AG08396 (cell line): ENCODE measurements around the gene PRUNE2.
"Not testable (repeated sequence)": the region's sequence is repeated elsewhere in the genome, so short reads cannot be mapped to it uniquely, and the experiment has no call there.

Experiments
- DNase-seq: peaks from one replicate; pipeline ENCODE4 v3.0.0; 2012; ENCODE audit warnings: low spot score, mixed read lengths

Gene PRUNE2

DNA sequence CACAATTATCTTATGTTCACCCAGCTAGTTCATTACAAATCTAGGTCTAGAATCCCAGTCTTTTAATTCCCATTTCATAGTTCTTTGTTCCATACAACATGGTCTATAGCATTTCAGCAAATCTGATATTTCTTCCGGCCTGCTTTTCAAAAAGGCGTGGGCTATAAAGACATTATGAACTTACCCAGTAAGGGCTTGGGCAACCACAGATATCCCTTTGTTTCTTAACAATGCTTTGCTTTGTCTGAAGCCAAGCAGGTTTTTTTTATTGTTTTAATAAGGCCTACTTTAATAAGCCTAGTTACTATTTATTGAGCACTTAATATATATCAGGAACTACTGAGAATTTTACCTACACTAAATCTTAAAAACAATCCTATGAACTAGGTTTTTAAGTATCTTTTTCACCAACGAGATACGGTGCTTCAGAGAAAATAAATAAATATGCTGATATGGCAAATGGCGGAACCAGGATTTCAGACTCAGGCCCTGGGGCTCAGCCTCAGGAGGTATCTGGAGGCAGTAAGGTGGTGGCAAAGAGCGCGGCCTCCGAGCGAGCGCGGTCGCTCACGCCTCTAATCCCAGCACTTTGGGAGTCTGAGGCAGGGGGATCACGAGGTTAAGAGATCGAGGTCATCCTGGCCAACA lies 112.0 kb downstream of the PRUNE2 start:
- DNase-seq: no peak

- no peak for DNase-seq
Observed at GRCh38 chr9:76789840-76790239, 116.1 kb downstream of the PRUNE2 start.

DNA sequence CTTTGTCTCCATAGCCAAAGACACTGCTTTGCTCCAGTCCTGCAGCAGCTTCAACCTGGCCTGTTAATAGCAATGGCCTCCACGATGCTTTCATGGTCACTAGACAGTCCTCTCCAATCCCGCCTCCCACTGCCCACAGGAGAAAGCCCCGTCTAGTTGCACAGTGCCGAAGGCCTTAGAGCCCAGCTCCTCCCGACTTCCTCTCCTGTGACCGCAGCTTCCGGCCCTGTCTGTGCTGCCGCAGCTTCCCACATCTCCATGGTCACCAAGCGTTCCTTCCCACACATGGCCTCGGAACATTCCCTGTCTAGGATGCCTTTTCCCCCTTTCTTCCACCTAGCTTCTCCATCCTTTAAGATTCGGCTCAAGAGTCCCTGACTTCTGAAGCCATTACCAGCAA lies 118.2 kb downstream of the PRUNE2 start:
- DNase-seq: no peak

- no peak for DNase-seq
Observed at GRCh38 chr9:76785501-76785900, 120.4 kb downstream of the PRUNE2 start.

- DNase-seq: no peak
Observed at GRCh38 chr9:76784881-76785280, 121.0 kb downstream of the PRUNE2 start.

DNA sequence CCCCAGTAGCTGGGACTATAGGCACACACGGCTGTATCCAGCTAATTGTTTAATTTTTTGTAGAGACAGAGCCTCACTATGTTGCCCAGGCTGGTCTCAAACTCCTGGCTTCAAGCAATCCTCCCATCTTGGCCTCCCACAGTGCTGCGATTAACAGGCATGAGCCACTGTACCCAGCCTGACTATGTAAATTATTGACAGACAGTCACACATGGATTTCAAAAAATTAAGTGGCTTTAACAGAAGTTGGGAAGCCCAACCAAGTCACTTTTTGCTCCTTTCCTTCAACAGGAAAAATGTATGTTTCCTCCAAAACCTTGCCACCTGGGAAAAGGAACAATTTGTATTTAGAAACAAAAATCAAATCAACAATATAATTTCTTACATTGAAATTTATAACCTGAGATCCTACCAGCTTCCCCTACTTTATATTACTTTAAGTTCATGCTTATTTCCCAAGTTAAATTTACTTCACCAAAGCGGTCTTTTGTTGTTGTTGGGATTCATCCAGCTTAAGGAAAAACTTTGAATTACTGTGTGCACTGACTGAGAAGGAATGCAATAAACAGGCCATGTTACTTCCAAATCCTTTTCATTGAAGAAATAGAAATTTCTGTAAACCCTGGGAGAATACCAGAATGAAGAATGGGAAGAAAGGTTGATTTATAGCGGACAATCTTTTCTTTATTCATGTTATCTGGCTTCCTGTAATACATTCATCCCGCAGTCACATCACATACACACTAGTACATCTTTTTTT lies 133.0 kb downstream of the PRUNE2 start:
- DNase-seq: no peak

DNA sequence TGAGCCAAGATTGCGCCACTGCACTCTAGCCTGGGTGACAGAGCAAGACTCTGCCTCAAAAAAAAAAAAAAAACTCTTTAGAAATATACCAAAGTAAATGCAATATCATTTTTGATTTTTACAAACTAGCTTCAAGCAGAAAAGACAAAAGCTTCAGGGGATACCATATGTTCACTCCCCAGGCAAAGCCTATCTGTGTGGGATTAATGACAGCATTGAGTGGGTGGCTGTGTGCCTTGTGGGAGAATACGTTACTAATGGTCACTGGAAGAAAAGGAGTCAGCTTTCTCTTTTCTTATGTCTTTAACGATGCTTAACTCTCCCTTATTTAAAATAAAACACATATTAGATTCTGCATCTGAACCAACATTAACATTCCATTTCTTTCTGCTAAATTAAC lies 139.8 kb downstream of the PRUNE2 start:
- no peak for DNase-seq

DNA sequence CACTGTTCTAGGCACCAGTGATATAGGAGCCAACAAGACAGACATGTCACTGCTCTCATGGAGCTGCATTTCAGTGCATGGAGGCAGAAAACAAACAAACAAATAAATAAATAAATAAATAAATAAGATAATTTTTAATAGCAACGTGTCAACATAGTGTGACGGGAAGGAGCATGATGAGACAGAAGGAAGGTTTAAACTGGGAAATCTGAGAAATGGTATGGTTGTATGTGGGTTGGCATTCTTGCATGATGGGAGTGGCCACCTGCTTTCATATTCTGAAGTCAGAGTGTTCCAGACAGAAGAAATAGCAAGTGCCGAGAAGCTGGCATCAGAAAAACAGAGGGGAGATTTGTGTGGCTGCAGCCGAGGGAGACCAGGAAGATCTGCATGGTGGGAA lies 141.8 kb downstream of the PRUNE2 start, which contains the start of gene PCA3:
PCA3 (plus strand) TSS at position 301 of the 400 bp plus-strand sequence.
- DNase-seq: no peak

DNA sequence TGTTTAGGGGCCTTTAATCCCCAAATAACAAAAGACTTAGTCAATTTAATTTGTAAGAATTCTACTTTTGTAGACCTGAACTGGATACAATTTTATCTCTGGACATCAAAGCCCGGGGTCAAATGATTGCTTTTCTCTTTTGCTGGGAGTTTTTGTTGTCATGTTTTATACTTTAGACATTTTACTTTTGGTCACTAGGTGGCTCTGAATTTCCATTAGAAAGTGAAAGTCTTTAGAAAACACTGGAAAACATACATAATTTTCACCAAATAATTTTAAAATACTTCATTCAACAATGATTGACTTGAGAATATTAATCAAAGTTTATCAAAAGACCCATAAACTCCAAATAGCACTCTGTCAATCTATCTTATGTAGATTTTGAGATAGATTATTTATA lies 144.5 kb downstream of the PRUNE2 start:
- DNase-seq: no peak

- no peak for DNase-seq
Observed at GRCh38 chr9:76759732-76760131, 146.2 kb downstream of the PRUNE2 start.

- no peak for DNase-seq
Observed at GRCh38 chr9:76758476-76758875, 147.4 kb downstream of the PRUNE2 start.

DNA sequence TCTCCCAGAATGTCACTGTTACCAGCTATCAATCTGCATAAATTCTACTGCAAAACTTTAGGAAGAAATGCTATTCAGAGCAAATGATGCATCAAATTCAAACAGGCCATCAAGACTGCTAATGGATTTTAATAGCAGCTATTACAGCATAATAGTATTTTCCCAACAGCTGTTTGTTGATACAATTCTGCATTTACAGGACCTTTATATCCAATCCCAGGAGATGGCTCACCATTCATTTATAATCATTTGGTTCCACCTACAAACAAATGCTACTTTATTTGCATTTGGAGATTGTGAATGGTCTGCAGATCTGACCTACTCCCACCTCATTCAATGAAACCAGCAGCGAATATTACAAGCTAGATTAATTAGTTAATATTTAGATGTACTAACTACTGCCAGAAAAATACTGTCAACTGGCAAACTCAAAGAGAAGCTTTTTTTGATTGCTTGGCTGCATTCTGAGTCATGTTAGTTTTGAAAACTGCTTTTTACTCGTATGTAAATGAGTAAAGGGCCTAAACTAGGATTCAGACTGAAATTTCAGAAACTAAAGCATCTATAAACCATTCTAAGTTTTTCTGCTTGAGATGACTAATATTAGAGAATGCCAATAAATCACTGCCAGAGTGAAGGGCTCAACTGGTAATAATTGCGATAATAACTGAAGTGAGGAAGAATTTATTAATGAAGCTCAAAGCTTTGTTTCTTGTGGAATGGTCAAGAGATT lies 148.8 kb downstream of the PRUNE2 start:
- DNase-seq: no peak

GRCh38 chr9:76756268-76756640 lies 149.7 kb downstream of the PRUNE2 start:
- DNase-seq: peak; percentile 39

DNA sequence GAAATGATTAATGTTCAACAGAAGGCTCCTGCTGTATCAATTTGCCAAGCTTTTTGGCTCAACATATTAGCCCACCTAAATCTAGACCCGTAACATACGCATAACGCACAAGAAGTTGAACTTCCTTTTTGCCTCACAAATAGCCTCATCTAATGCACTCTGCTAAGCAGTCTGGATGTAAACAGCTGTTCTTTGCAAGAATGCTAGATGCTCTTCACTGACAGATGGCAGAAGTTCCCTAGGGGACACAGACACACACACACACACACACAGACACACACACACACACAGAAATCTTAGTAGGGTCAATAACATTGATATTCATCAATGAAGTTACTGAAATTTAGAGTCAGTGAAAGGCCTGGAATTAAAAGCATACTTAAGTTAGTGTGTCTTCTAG lies 154.9 kb downstream of the PRUNE2 start:
- no peak for DNase-seq

GRCh38 chr9:76744336-76744735 lies 161.6 kb downstream of the PRUNE2 start:
- DNase-seq: no peak

- no peak for DNase-seq
Observed at GRCh38 chr9:76743931-76744330, 162.0 kb downstream of the PRUNE2 start.

DNA sequence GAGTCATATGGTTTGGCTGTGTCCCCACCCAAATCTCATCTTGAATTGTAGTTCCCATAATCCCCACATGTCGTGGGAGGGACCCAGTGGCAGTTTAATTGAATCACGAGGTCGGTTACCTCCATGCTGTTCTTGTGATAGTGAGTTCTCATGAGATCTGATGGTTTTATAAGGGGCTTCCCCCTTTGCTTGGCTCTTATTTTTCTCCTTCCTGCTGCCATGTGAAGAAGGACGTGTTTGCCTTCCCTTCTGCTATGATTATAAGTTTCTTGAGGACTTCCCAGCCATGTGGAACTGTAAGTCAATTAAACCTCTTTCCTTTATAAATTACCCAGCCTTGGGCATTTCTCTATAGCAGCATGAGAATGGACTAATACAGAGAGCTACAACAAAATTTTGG lies 163.0 kb downstream of the PRUNE2 start:
- not testable (repeated sequence) for DNase-seq

DNA sequence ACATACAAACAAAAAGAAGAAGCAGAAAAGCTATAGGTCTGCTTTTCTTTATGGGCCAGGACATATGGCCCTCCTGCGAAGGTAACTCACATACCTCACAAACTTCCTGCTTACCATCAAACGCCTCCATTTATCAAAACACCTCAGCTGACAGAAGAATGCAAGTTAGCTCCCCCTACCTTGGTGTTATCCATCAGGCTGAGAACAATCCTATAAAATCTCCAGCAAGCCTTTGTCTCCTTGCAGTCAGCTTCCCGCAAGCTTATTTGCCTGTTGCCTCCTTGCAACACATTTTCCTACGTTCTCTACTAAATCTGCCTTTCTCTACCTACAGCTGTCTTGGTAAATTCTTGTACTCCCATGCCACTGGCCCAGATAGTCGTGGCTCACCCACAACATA lies 164.4 kb downstream of the PRUNE2 start:
- DNase-seq: no peak

DNA sequence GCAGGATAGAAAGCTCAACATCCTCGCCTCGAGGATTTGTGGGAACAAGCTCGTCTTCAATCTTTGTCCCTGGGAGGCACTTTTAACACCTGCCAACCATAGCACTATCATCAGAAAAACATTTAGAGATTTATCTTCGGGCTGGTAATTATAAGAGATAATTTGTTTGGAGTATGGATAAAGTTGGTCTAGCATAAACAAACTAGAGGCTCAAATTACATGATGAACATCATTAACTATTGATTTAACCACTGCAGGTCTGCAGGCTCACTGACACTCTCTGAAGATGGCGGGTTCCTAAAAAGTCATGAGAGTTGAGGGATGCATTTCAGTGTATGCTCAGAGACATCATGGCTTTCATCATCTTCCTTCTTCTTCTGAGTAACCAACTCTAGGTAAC lies 167.5 kb downstream of the PRUNE2 start:
- DNase-seq: no peak

- no peak for DNase-seq
Observed at GRCh38 chr9:76737154-76737902, 168.6 kb downstream of the PRUNE2 start.

DNA sequence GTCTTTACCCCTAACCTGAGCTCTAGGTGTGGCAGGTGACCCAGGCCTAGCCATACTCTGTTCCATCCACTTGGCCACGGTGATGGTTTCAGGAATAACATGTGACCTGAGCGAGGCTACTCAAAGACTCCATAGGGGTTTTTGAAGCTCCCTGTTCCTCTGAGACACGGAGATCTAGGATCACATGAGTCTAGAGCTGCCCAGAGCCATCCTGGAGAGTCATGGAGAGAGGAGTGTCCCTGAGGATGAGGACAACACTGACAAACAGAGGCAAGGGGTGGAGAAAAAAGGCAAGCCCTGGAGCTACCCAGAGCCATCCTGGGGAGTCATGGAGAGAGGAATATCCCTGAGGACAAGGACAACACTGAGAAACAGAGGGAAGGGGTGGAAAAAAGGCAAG lies 171.2 kb downstream of the PRUNE2 start:
- DNase-seq: no peak

DNA sequence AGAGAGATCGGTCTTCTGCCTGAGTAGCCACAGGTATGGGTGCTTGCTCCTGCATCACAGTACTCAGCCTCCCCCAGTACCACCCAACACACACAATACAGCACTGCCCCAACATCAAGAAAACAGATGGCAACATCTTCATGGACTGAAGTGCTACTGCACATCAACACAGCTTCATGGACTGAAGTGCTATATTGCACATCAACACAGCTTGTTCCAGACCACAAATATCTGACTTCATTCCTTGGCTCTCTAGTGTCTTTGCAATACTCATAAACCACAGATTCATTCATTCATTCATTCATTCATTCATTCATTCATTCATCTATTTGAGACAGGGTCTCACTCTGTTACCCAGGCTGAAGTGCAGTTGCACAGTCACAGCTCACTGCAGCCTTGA lies 172.8 kb downstream of the PRUNE2 start:
- DNase-seq: no peak
